ENCODE data around the gene COG5. TPM values are rescaled to one million over a fixed set of nuclear protein-coding genes. Genes with fewer than 3 reads are reported as not detected.

The COG5 gene
- total RNA-seq, 1 experiment from 2014 or later, result 20.2 TPM

DNA sequence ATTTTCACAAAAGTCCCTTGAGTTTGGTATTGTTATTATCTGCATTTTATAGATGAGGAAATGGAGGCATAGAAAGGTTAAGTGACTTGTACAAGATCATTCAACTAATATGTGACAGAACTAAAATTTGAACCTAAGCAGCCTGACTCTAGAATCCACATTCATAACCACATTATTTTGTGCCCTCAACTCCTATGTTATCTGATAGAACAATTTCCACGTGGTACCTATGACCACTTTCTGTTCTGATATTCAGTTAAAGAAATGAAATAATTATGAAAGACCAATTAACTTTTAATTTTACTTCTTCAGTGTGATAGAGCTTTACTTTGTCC is 33.8 kb upstream of the COG5 start:
- no peaks in the 10 kb centered on the region for H3K23me2 ChIP-seq (ENCODE audit: insufficient read length, low read depth, low read length, poor library complexity, severe bottlenecking)
- no peak overlapping the region for H2BK120ac ChIP-seq (ENCODE audit: low read depth, low read length, poor library complexity, severe bottlenecking)
- no CpG with 5 or more reads among the region's 1 CpG for WGBS (ENCODE audit: extremely low coverage, insufficient read length, low lambda C conversion rate)
- TF ChIP-seq, protein P1, sequence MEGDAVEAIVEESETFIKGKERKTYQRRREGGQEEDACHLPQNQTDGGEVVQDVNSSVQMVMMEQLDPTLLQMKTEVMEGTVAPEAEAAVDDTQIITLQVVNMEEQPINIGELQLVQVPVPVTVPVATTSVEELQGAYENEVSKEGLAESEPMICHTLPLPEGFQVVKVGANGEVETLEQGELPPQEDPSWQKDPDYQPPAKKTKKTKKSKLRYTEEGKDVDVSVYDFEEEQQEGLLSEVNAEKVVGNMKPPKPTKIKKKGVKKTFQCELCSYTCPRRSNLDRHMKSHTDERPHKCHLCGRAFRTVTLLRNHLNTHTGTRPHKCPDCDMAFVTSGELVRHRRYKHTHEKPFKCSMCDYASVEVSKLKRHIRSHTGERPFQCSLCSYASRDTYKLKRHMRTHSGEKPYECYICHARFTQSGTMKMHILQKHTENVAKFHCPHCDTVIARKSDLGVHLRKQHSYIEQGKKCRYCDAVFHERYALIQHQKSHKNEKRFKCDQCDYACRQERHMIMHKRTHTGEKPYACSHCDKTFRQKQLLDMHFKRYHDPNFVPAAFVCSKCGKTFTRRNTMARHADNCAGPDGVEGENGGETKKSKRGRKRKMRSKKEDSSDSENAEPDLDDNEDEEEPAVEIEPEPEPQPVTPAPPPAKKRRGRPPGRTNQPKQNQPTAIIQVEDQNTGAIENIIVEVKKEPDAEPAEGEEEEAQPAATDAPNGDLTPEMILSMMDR (conservative IDR thresholded peaks at IDR 0.05), result no peak
- H3K56ac ChIP-seq (ENCODE audit: insufficient read length, low read depth, low read length), result no peak overlapping the region
- no peaks in the 10 kb centered on the region for H3K79me2 ChIP-seq (ENCODE audit: insufficient read depth, low read length)
- no peak overlapping the region for H2BK5ac ChIP-seq (ENCODE audit: insufficient read length, low read length)
- H2BK12ac ChIP-seq (ENCODE audit: insufficient read length, low read depth, low read length), result no peak overlapping the region
- no peak overlapping the region for H3K27ac Mint-ChIP-seq
- no peak overlapping the region for H3K18ac ChIP-seq (ENCODE audit: insufficient read length, low read depth, low read length)
- no peak overlapping the region for H2AK5ac ChIP-seq (ENCODE audit: insufficient read length, low read length)
- H3K27me3 Mint-ChIP-seq (ENCODE audit: low read depth), result no peaks in the 10 kb centered on the region
- no peak overlapping the region for H3K4ac ChIP-seq (ENCODE audit: low read depth, low read length)
- H3K4me2 ChIP-seq (ENCODE audit: insufficient read depth, insufficient read length, low read length), result no peak overlapping the region
- H2BK15ac ChIP-seq (ENCODE audit: low read depth, low read length), result no peak overlapping the region
- H3K9me3 ChIP-seq (ENCODE audit: control insufficient read depth, low read depth, low read length), result no peaks in the 10 kb centered on the region
- H4K20me1 ChIP-seq (ENCODE audit: control insufficient read depth, insufficient read depth, insufficient read length), result no peaks in the 10 kb centered on the region
- H4K91ac ChIP-seq (ENCODE audit: insufficient read length, low read depth, low read length), result no peak overlapping the region
- H3K27me3 ChIP-seq (ENCODE audit: insufficient read depth, low read length), result no peaks in the 10 kb centered on the region
- H2AFZ ChIP-seq (ENCODE audit: low read length), result no peak overlapping the region
- no peak overlapping the region for H4K5ac ChIP-seq (ENCODE audit: insufficient read length, low read depth, low read length)
- H3K4me3 Mint-ChIP-seq, result no peak overlapping the region
- H3K14ac ChIP-seq (ENCODE audit: insufficient read depth, low read length), result no peak overlapping the region
- H3T11ph ChIP-seq (ENCODE audit: low read length), result no peak overlapping the region
- H3K27ac ChIP-seq (ENCODE audit: insufficient read length, low read depth, low read length), result no peak overlapping the region
- no peak overlapping the region for H2BK20ac ChIP-seq (ENCODE audit: low read depth, low read length, poor library complexity, severe bottlenecking)
- H3K36me3 Mint-ChIP-seq (ENCODE audit: insufficient read depth in 1 of 3, low read depth in 3 of 3), result peaks cover 0 to 21% (median 13%) of the 10 kb centered on the region in 3 experiments; a peak in 4 of 7 replicates
- no peak overlapping the region for H3K23ac ChIP-seq (ENCODE audit: insufficient read length, low read depth, low read length)
- no peak overlapping the region for H4K8ac ChIP-seq (replicated peaks; ENCODE audit: insufficient read length, low read depth, low read length)
- H3K4me1 ChIP-seq (ENCODE audit: insufficient read depth, low read length), result no peaks in the 10 kb centered on the region
- no peaks in the 10 kb centered on the region for H3K4me1 Mint-ChIP-seq
- no peak overlapping the region for H3K9ac ChIP-seq (ENCODE audit: extremely low read depth, insufficient read length, low read length)
- H3K9me3 Mint-ChIP-seq, result no peaks in the 10 kb centered on the region
- H3K79me1 ChIP-seq (ENCODE audit: insufficient read depth, low read depth, low read length, poor library complexity, severe bottlenecking), result no peaks in the 10 kb centered on the region
- DNase-seq, result no peak

Data from H9 (cell line).